Nephron (organoid): ENCODE measurements around the gene CNTNAP2.

Source experiments
- H3K27ac Mint-ChIP-seq, 3 experiments: 2 replicates each; pipeline ENCODE4 v1.8.0; 2020; ENCODE audit warnings: mixed read lengths in 3 of 3, mild to moderate bottlenecking in 2 of 3, moderate library complexity in 1 of 3
- H3K27me3 Mint-ChIP-seq: 2 replicates; pipeline ENCODE4 v1.8.0; 2021; ENCODE audit warnings: low read depth, mild to moderate bottlenecking, moderate library complexity, mixed read lengths
- H3K36me3 Mint-ChIP-seq: 2 replicates; pipeline ENCODE4 v1.8.0; 2020; ENCODE audit warnings: low read depth, mixed read lengths
- H3K4me1 Mint-ChIP-seq: 2 replicates; pipeline ENCODE4 v1.8.0; 2020; ENCODE audit warnings: mixed read lengths
- H3K4me3 Mint-ChIP-seq, 3 experiments: 2 replicates each; pipeline ENCODE4 v1.8.0; 2020; ENCODE audit warnings: mild to moderate bottlenecking in 3 of 3, mixed read lengths in 3 of 3, moderate library complexity in 2 of 3
- H3K9me3 Mint-ChIP-seq: 2 replicates; pipeline ENCODE4 v1.8.0; 2020; ENCODE audit warnings: mixed read lengths
- CTCF ChIP-seq, 3 experiments: fragments of 200-600 bp; sonication (generic); IDR thresholded peaks; one replicate each; pipeline ENCODE4 v1.5.0; 2021; ENCODE audit warnings: antibody characterized with exemption in 3 of 3; ENCODE audit not compliant: unreplicated experiment in 3 of 3

The CNTNAP2 gene

GRCh38 chr7:148162808-148163207 is 2046.2 kb downstream of the CNTNAP2 start:
- H3K27ac Mint-ChIP-seq: no peak overlapping the region
- H3K36me3 Mint-ChIP-seq: no peaks in the 10 kb centered on the region
- no peak for TF ChIP-seq CTCF (IDR thresholded peaks at IDR 0.05; ENCODE audit: unreplicated experiment in 3 of 3)
- H3K27me3 Mint-ChIP-seq: no peaks in the 10 kb centered on the region
- H3K4me1 Mint-ChIP-seq: no peaks in the 10 kb centered on the region
- H3K9me3 Mint-ChIP-seq: peaks cover 5% of the 10 kb centered on the region
- H3K4me3 Mint-ChIP-seq: no peak overlapping the region

GRCh38 chr7:148163246-148163645 is 2046.6 kb downstream of the CNTNAP2 start:
- H3K27me3 Mint-ChIP-seq: no peaks in the 10 kb centered on the region
- H3K27ac Mint-ChIP-seq: no peak overlapping the region

GRCh38 chr7:148172920-148173319 is 2056.3 kb downstream of the CNTNAP2 start:
- H3K36me3 Mint-ChIP-seq: no peaks in the 10 kb centered on the region
- peaks cover 5% of the 10 kb centered on the region for H3K4me1 Mint-ChIP-seq
- H3K27me3 Mint-ChIP-seq: no peaks in the 10 kb centered on the region
- H3K27ac Mint-ChIP-seq: no peak overlapping the region
- H3K9me3 Mint-ChIP-seq: no peaks in the 10 kb centered on the region
- H3K4me3 Mint-ChIP-seq: no peak overlapping the region
- no peak for TF ChIP-seq CTCF (IDR thresholded peaks at IDR 0.05; ENCODE audit: unreplicated experiment in 3 of 3)

More at GRCh38 chr7:148163246-148163645, 2046.6 kb downstream of the CNTNAP2 start:
- Mint-ChIP-seq H3K9me3 (peaks cover 5% of the 10 kb centered on the region), H3K36me3 (no peaks in the 10 kb centered on the region), H3K4me3 (no peak overlapping the region), H3K4me1 (no peaks in the 10 kb centered on the region)
- TF ChIP-seq CTCF (IDR thresholded peaks at IDR 0.05; ENCODE audit: unreplicated experiment in 3 of 3): no peak

- peaks cover 5% of the 10 kb centered on the region for H3K4me1 Mint-ChIP-seq
- H3K27me3 Mint-ChIP-seq: no peaks in the 10 kb centered on the region
Measured at GRCh38 chr7:148173369-148173768, 2056.8 kb downstream of the CNTNAP2 start.

GRCh38 chr7:148174376-148174775 is 2057.8 kb downstream of the CNTNAP2 start:
- no peak overlapping the region for H3K27ac Mint-ChIP-seq
- H3K9me3 Mint-ChIP-seq: no peaks in the 10 kb centered on the region

More at GRCh38 chr7:148173369-148173768, 2056.8 kb downstream of the CNTNAP2 start:
- no peak overlapping the region for H3K4me3 Mint-ChIP-seq
- no peaks in the 10 kb centered on the region for H3K9me3 Mint-ChIP-seq
- TF ChIP-seq CTCF (IDR thresholded peaks at IDR 0.05; ENCODE audit: unreplicated experiment in 3 of 3): no peak
- H3K27ac Mint-ChIP-seq: no peak overlapping the region
- H3K36me3 Mint-ChIP-seq: no peaks in the 10 kb centered on the region

More at GRCh38 chr7:148174376-148174775, 2057.8 kb downstream of the CNTNAP2 start:
- Mint-ChIP-seq H3K36me3 (no peaks in the 10 kb centered on the region), H3K4me1 (peaks cover 5% of the 10 kb centered on the region), H3K4me3 (no peak overlapping the region), H3K27me3 (no peaks in the 10 kb centered on the region)
- no peak for TF ChIP-seq CTCF (IDR thresholded peaks at IDR 0.05; ENCODE audit: unreplicated experiment in 3 of 3)
